ENCODE data around the gene TSKU. TPM values are rescaled to one million over a fixed set of nuclear protein-coding genes. Genes with fewer than 3 reads are reported as not detected.

TSKU gene
- total and polyA plus RNA-seq, 9 donors, result 13.9 to 31.9 (median 23.5) TPM

DNA sequence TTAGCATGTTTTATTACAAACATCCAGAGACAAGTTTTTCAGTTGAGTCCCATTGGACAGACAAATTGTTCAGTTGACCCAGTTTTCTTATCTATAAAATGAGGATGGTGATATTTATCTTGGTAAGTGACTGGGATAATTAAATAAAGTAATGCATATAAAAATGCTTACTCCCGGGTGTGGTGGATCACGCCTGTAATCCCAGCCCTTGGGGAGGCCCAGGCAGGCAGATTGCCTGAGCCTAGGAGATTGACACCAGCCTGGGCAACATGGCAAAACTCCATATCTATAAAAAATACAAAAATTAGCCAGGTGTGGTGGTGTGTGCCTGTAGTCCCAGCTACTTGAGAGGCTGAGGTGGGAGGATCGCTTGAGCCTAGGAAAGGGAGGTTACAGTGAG, 61.9 kb downstream of the TSKU start:
- no peaks in the 10 kb centered on the region for H3K9me3 ChIP-seq (replicated peaks; ENCODE audit: control insufficient read depth, low read depth, low read length)
- WGBS (ENCODE audit: insufficient coverage), result no CpG with 5 or more reads among the region's 3 CpGs

DNA sequence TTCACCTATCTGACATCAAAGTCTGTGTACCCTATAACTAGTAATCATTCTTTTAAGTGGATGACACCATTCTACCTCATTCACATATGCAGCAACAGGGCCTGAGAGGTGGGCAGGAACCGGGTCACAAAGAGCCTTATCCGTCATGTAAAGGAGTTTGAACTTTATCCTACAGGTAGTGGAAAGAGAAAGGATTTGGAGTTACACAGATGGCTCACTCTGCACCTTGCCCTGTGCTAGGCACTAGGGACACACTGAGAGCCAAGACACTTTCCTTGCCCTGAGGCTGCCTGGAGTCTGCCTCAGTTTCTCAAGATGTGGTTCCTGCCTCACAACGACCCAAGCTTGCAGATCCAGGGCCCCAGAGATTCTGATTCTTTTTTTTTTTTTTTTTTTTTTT, 63.3 kb downstream of the TSKU start:
- H3K9me3 ChIP-seq (replicated peaks; ENCODE audit: control insufficient read depth, low read depth, low read length), result no peaks in the 10 kb centered on the region
- H3K27me3 ChIP-seq (ENCODE audit: control insufficient read depth, insufficient read depth, low read length), result peaks cover 3% of the 10 kb centered on the region
- H3K4me3 ChIP-seq (ENCODE audit: low read length), result no peak overlapping the region
- H3K4me1 ChIP-seq (ENCODE audit: control insufficient read depth, insufficient read depth, low read length), result no peaks in the 10 kb centered on the region
- no peak for DNase-seq
- no CpG with 5 or more reads among the region's 3 CpGs for WGBS (ENCODE audit: insufficient coverage)
- no peak overlapping the region for H3K27ac ChIP-seq (ENCODE audit: low read length)
- H3K36me3 ChIP-seq (ENCODE audit: control insufficient read depth, insufficient read depth, low read length), result no peaks in the 10 kb centered on the region

More for the DNA sequence above, 61.9 kb downstream of the TSKU start:
- no peaks in the 10 kb centered on the region for H3K4me1 ChIP-seq (ENCODE audit: control insufficient read depth, insufficient read depth, low read length)
- DNase-seq, result no peak
- no peaks in the 10 kb centered on the region for H3K36me3 ChIP-seq (ENCODE audit: control insufficient read depth, insufficient read depth, low read length)
- no peak overlapping the region for H3K27ac ChIP-seq (ENCODE audit: low read length)
- peaks cover 5% of the 10 kb centered on the region for H3K27me3 ChIP-seq (ENCODE audit: control insufficient read depth, insufficient read depth, low read length)
- H3K4me3 ChIP-seq (ENCODE audit: low read length), result no peak overlapping the region

Other genes starting within 250 kb of the TSKU start
- gene LRRC32, start 112.6 kb upstream of the TSKU start, total RNA-seq, result 21.8 TPM
- 10 to 100 TPM; 23.5 to 37.5 (median 33.1) TPM for gene LRRC32, start 112.6 kb upstream of the TSKU start, polyA plus RNA-seq (ENCODE audit: insufficient read depth in 1 of 8, insufficient read length in 8 of 8, low replicate concordance in 1 of 8)
- gene ACER3, start 77.6 kb downstream of the TSKU start, total RNA-seq, result 4.5 TPM
- gene ACER3, start 77.6 kb downstream of the TSKU start, polyA plus RNA-seq (ENCODE audit: insufficient read depth in 1 of 8, insufficient read length in 8 of 8, low replicate concordance in 1 of 8), result 10 to 100 TPM in 1 of 8 donors, 1 to 10 TPM in 7; 4.9 to 10.3 (median 6.1) TPM

Measured in muscle of leg (tissue), 11 donors.